Psoas muscle (tissue), 8 donors: ENCODE results near the gene POLR2L. TPM values are rescaled to one million over a fixed set of nuclear protein-coding genes. Genes with fewer than 3 reads are reported as not detected.

Experiments
- ATAC-seq, 4 donors: fragments of 200-7000 bp; cut with Tn5 transposase; one replicate each; pipeline ENCODE4 v1.9.1; 2020; ENCODE audit warnings: moderate library complexity in 3 of 4, mild to moderate bottlenecking in 2 of 4
- DNase-seq, 2 donors: peaks; one replicate each; pipeline ENCODE4 v3.0.0-alpha.2; 2020
- H3K27ac ChIP-seq: fragments of 200-600 bp; one replicate; pipeline ENCODE4 v1.8.0; 2022
- H3K27me3 ChIP-seq, 3 donors: fragments of 200-600 bp in 1 of 3; one replicate each; pipeline versions ENCODE4 v1.6.1 to v1.8.0; 2013 to 2022; ENCODE audit warnings: low read length in 2 of 3, mild to moderate bottlenecking in 2 of 3, moderate library complexity in 1 of 3; ENCODE audit not compliant: insufficient read depth in 3 of 3
- H3K36me3 ChIP-seq, 2 donors: fragments of 200-600 bp in 1 of 2; one replicate each; pipeline versions ENCODE4 v1.6.1 to v1.8.0; 2013 to 2022; ENCODE audit warnings: low read depth in 1 of 2, mild to moderate bottlenecking in 1 of 2, moderate library complexity in 1 of 2; ENCODE audit not compliant: insufficient read depth in 1 of 2
- H3K4me1 ChIP-seq: fragments of 200-600 bp; one replicate; pipeline ENCODE4 v1.8.0; 2022
- H3K4me3 ChIP-seq: fragments of 200-600 bp; one replicate; pipeline ENCODE4 v1.8.0; 2022; ENCODE audit warnings: mild to moderate bottlenecking
- H3K9me3 ChIP-seq: fragments of 200-600 bp; one replicate; pipeline ENCODE4 v1.8.0; 2022
- WGBS, 3 donors: extraction: QIAGEN DNeasy Blood & Tissue Kit; methylation state at CpG; one replicate each; pipeline versions ENCODE4 v1.1.6 to v1.1.7; 2013; 5-methylcytosine and 5-hydroxymethylcytosine counted together
- intact Hi-C, 2 donors: fragments of 100-400 bp; cut with DNase I; formaldehyde crosslinking; loops; one replicate each; pipeline versions ENCODE4 v1.11.0 to v1.14.2; 2022
- polyA plus RNA-seq, 3 donors: library from polyadenylated mRNA; stranded (reverse); fragments of 200-250 nt; gene quantifications; one replicate each; pipeline ENCODE4 v1.2.3, GENCODE V29; 2013
- total RNA-seq, 4 donors: library from RNA; stranded (reverse); fragmentation: NEBNext Ultra II Directional in 2 of 4; extraction: Animal tissue kit (Norgen Biotek cat#: 25700) in 2 of 4; gene quantifications; one replicate each; pipeline versions ENCODE4 v1.2.1 to v1.2.4, GENCODE V29; 2021 to 2023
- TF ChIP-seq, protein P1 (sequence below): fragments of 200-600 bp; IDR thresholded peaks from one replicate; pipeline ENCODE4 v1.8.0; 2022; ENCODE audit warnings: antibody characterized with exemption
- donor health status: healthy with polysubstance abuse.
- donor health status: DM: no; HTN: no; CAD: no; lungs with moderate emphysema.
- donor health status: Bipolar disorder and iron deficiency.
- donor health status: healthy.
- donor health status: DM: yes; HTN: yes; CAD: no.
- donor health status: DM: no; HTN: no; CAD: no.
- donor health status: DM: no; HTN: no; CAD: no.
- donor health status: DM: yes; HTN: yes; CAD: no.

The POLR2L gene
- total and polyA plus RNA-seq, 7 donors, result 113 to 205 (median 176) TPM

DNA sequence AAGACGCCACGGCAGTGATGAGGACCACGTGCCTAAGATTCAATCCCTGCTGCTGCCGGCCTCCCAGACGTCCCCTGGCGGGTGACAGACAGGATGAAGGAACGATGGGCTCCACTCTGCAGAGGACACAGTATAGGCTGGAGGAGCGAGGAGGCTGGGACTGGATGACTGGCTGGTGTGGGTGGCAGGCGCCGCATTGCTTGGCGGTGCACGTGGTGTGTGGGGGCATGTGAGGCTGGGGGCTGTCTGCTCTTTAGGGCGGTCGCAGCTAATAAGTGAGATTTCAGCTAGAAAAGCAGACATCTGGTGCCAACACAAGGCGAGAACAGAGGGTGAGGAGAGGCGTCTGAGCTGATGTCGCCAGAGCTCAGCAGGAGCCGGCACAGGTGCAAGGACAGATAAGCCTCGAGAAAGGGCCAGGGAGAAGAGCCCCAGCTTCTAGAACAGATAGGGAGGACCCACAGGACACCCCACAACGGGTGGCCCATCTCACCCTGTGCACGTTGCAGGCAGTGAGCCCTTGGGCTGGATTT is 33.5 kb upstream of the POLR2L start:
- ATAC-seq, result peak in 1 of 4 donors; percentile 4
- 72 to 85% (median 78%) methylated on average over 20 to 21 of the region's 21 CpGs for WGBS, 3 donors
- no peak for DNase-seq
- H3K9me3 ChIP-seq, result no peaks in the 10 kb centered on the region
- peaks cover 11% of the 10 kb centered on the region for H3K4me1 ChIP-seq
- peak overlapping the region; percentile 58 for H3K27ac ChIP-seq
- no peak overlapping the region for H3K4me3 ChIP-seq
- TF ChIP-seq, protein P1, sequence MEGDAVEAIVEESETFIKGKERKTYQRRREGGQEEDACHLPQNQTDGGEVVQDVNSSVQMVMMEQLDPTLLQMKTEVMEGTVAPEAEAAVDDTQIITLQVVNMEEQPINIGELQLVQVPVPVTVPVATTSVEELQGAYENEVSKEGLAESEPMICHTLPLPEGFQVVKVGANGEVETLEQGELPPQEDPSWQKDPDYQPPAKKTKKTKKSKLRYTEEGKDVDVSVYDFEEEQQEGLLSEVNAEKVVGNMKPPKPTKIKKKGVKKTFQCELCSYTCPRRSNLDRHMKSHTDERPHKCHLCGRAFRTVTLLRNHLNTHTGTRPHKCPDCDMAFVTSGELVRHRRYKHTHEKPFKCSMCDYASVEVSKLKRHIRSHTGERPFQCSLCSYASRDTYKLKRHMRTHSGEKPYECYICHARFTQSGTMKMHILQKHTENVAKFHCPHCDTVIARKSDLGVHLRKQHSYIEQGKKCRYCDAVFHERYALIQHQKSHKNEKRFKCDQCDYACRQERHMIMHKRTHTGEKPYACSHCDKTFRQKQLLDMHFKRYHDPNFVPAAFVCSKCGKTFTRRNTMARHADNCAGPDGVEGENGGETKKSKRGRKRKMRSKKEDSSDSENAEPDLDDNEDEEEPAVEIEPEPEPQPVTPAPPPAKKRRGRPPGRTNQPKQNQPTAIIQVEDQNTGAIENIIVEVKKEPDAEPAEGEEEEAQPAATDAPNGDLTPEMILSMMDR, result no peak
- no peaks in the 10 kb centered on the region for H3K27me3 ChIP-seq
- intact Hi-C loops, result no loop called here
- peaks cover 2 to 5% of the 10 kb centered on the region in 2 donors for H3K36me3 ChIP-seq

DNA sequence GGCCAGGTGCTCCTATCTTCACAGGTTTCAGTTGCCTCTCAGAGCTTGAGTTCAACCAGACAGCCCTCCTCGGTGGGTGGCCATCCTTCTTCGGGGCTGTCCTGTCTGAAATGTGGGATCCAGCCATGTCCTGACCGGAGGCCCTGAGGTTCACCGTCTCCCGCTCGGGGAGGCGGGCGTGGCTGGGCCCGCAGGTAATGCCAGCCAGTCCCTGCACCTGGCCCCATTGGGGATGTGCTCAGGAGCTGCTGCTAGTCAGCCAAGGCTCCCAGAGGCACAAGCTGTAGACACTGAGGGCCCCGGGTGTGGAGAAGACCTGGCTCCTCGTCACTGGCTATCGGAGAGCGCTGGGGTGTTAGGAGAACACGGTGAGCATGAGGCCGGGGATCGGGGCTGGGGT is 32.9 kb upstream of the POLR2L start:
- H3K9me3 ChIP-seq, result no peaks in the 10 kb centered on the region
- ATAC-seq (no peak), DNase-seq (no peak)
- H3K4me1 ChIP-seq, result peaks cover 11% of the 10 kb centered on the region
- intact Hi-C loops, result no loop called here
- H3K27ac ChIP-seq, result no peak overlapping the region
- TF ChIP-seq, protein P1, result no peak
- no peak overlapping the region for H3K4me3 ChIP-seq
- peaks cover 0 to 1% of the 10 kb centered on the region in 2 donors for H3K36me3 ChIP-seq
- no peaks in the 10 kb centered on the region for H3K27me3 ChIP-seq
- WGBS, 3 donors, result 94 to 97% (median 94%) methylated on average over 16 of the region's 16 CpGs

DNA sequence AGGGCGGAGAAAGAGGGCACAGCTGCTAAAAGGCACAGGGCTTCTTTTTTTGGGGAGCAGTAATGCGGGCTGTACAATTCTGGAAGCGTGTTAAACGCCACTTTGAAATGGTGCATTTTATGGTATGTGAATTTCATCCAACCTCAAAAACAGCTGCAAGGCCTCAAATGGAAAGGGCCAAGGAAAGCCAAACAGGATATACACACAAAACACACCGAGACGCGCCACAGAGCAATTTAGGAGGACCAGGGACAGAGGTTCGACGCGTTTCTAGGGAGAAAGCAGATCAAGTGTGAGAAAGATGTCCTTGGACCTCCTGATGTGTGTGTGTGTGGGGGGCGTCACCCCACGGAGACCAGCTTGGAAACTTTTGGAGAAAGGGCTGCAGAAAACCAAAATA is 31.4 kb upstream of the POLR2L start:
- no peak overlapping the region for H3K4me3 ChIP-seq
- no peaks in the 10 kb centered on the region for H3K36me3 ChIP-seq
- 43 to 56% (median 44%) methylated on average over 12 of the region's 12 CpGs for WGBS, 3 donors
- intact Hi-C loops, result no loop called here
- H3K27me3 ChIP-seq, result no peaks in the 10 kb centered on the region
- H3K27ac ChIP-seq, result no peak overlapping the region
- peaks cover 11% of the 10 kb centered on the region for H3K4me1 ChIP-seq
- DNase-seq, result no peak
- no peaks in the 10 kb centered on the region for H3K9me3 ChIP-seq
- TF ChIP-seq, protein P1, result no peak
- ATAC-seq, result no peak

DNA sequence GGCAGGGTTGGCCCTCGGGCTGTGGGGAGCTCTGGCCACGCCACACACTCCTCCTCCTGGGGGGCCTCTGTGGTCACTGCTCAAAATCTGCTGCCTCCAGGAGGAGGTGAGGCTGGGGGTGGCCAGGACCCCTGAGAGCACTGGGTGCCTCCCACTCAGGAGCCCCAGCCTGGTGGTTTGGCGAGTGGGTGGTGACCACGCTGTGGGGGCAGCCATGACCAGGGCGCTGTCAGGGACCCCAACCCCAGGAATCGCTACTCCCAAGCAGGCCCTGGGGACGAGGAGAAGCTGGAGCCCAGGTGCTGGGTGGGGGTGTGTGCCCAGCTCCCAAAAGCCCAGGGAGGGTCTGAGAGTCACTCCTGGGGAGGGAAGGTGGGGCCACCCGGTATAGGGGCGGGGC is 30.5 kb upstream of the POLR2L start:
- Histone ChIP-seq H3K9me3 (no peaks in the 10 kb centered on the region), H3K4me3 (no peak overlapping the region), H3K4me1 (peaks cover 11% of the 10 kb centered on the region), H3K27me3 (no peaks in the 10 kb centered on the region), H3K36me3 (no peaks in the 10 kb centered on the region), H3K27ac (no peak overlapping the region)
- WGBS, 3 donors, result 85 to 86% (median 86%) methylated on average over 8 to 9 of the region's 9 CpGs
- intact Hi-C loops, result no loop called here
- TF ChIP-seq, protein P1, result no peak
- ATAC-seq (no peak), DNase-seq (no peak)

DNA sequence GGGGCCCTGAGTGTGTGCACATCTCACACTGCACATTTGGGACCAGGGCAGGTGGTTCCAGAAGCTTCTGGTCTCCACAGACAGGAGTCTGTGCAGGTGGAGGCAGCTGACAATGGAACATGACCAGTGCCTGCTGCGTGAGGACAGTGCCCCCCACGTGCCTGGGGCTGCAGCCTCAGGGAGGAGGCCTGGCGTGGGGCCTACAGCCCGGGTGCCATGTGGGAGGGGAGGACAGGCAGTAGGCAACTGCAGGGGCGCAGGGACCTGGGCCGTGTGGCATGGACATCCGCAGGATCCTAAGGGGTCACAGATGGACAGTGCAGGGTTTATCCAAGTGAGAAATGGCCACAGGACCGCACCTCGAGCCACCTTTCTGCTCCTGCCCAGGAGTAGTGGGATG is 29.1 kb upstream of the POLR2L start:
- H3K27me3 ChIP-seq, result no peaks in the 10 kb centered on the region
- H3K36me3 ChIP-seq, result peaks cover 0 to 7% of the 10 kb centered on the region in 2 donors
- no peaks in the 10 kb centered on the region for H3K9me3 ChIP-seq
- ATAC-seq (no peak), DNase-seq (no peak)
- no peak overlapping the region for H3K4me3 ChIP-seq
- intact Hi-C loops, result no loop called here
- TF ChIP-seq, protein P1, result no peak
- 63 to 74% (median 64%) methylated on average over 9 of the region's 9 CpGs for WGBS, 3 donors
- H3K27ac ChIP-seq, result no peak overlapping the region
- H3K4me1 ChIP-seq, result peaks cover 4% of the 10 kb centered on the region
